Panc1 (cell line): ENCODE measurements around the gene MIR17HG. TPM values are rescaled to one million over a fixed set of nuclear protein-coding genes. Genes with fewer than 3 reads are reported as not detected.

Experiments used
- ATAC-seq: fragments of 200-7000 bp; cut with Tn5 transposase; 2 replicates; pipeline ENCODE4 v1.9.1; 2020; ENCODE audit warnings: mild to moderate bottlenecking, moderate library complexity
- BruUV-seq: library from RNA; stranded (reverse); fragments of 400-500 nt; replicated peaks from 2 replicates; lab custom pipeline; 2021; lab: Mats Ljungman, UMichigan
- CTCF ChIA-PET: fragments of 300-600 bp; sonication (Branson Sonifier 250); formaldehyde crosslinking; loops from one replicate; lab custom pipeline; 2022; ENCODE audit warnings: antibody characterized with exemption; lab: Charles Lee
- POLR2A ChIA-PET: fragments of 300-600 bp; sonication (Branson Sonifier 250); formaldehyde crosslinking; loops from one replicate; lab custom pipeline; 2022; ENCODE audit warnings: antibody characterized with exemption; lab: Charles Lee
- DNase-seq: peaks from one replicate; pipeline ENCODE4 v3.0.0-alpha.2; 2010; ENCODE audit warnings: low read depth, low spot score
- H3K27ac ChIP-seq: 2 replicates; pipeline ENCODE4 v1.5.1; 2011; ENCODE audit warnings: mild to moderate bottlenecking, low read length, inconsistent platforms
- H3K27me3 ChIP-seq: fragments of 200-500 bp; sonication (Bioruptor generic); 2 replicates; pipeline ENCODE4 v1.6.0; 2014; ENCODE audit warnings: low read length, inconsistent platforms; ENCODE audit not compliant: control insufficient read depth, insufficient read depth
- H3K36me3 ChIP-seq: fragments of 200-500 bp; sonication (Bioruptor generic); 2 replicates; pipeline ENCODE4 v1.5.1; 2014; ENCODE audit warnings: inconsistent platforms, mild to moderate bottlenecking, low read length, moderate library complexity; ENCODE audit not compliant: control insufficient read depth, insufficient read depth
- H3K4me1 ChIP-seq: 2 replicates; pipeline ENCODE4 v1.5.1; 2011; ENCODE audit warnings: inconsistent platforms, mild to moderate bottlenecking, low read length, moderate library complexity; ENCODE audit not compliant: control insufficient read depth, insufficient read depth
- H3K4me3 ChIP-seq, 2 experiments: 2 replicates each; pipeline ENCODE4 v1.5.1; 2011 to 2012; ENCODE audit warnings: low read depth in 2 of 2, low read length in 2 of 2, mild to moderate bottlenecking in 2 of 2, inconsistent platforms in 1 of 2, moderate library complexity in 1 of 2
- H3K9me3 ChIP-seq: fragments of 200-500 bp; sonication (Bioruptor generic); 2 replicates; pipeline ENCODE4 v1.5.1; 2014; ENCODE audit warnings: low read depth, mild to moderate bottlenecking, inconsistent platforms, low read length, moderate library complexity; ENCODE audit not compliant: control insufficient read depth, insufficient read depth
- CTCF ChIP-seq: fragments of 450-650 bp; IDR thresholded peaks from 2 replicates; pipeline ENCODE4 v1.5.1; 2017; ENCODE audit warnings: mild to moderate bottlenecking
- POLR2AphosphoS5 ChIP-seq: IDR thresholded peaks from 2 replicates; pipeline ENCODE4 v1.6.1; 2012; ENCODE audit warnings: mild to moderate bottlenecking, low read depth, low read length, moderate library complexity
- REST ChIP-seq, 2 experiments: IDR thresholded peaks; 2 replicates each; pipeline ENCODE4 v1.6.1; 2011 to 2012; ENCODE audit warnings: low read depth in 2 of 2, control low read depth in 1 of 2, low read length in 1 of 2, mild to moderate bottlenecking in 1 of 2, moderate library complexity in 1 of 2; ENCODE audit not compliant: insufficient read depth in 1 of 2
- SIN3A ChIP-seq: IDR thresholded peaks from 2 replicates; pipeline ENCODE4 v1.6.1; 2012; ENCODE audit warnings: low read depth, mild to moderate bottlenecking, low read length, moderate library complexity, borderline replicate concordance; ENCODE audit not compliant: insufficient read depth
- TCF7L2 ChIP-seq: IDR thresholded peaks from 2 replicates; pipeline ENCODE4 v1.6.1; 2011; ENCODE audit warnings: mild to moderate bottlenecking, low read depth, low read length, inconsistent platforms
- in situ Hi-C: cut with HindIII; loops from 2 replicates; pipeline ENCODE4 v1.10.0; 2016; ENCODE audit warnings: low sequenced_read_pairs, low pct_unique_long_range_greater_than_20kb
- intact Hi-C: fragments of 100-400 bp; cut with micrococcal nuclease; formaldehyde crosslinking; loops from one replicate; pipeline ENCODE4 v1.10.0; 2022; ENCODE audit not compliant: unreplicated experiment
- total RNA-seq: library from RNA; stranded (reverse); gene quantifications from one replicate; pipeline ENCODE4 v1.2.1, GENCODE V29; 2021; ENCODE audit not compliant: unreplicated experiment

Gene MIR17HG
- total RNA-seq, 1 experiment from 2014 or later = 3.1 TPM

GRCh38 chr13:91304741-91305140 is 42.7 kb upstream of the MIR17HG start:
- no peak for DNase-seq
- CTCF ChIA-PET = no interaction called here
- Histone ChIP-seq H3K9me3 (no peaks in the 10 kb centered on the region), H3K4me1 (no peaks in the 10 kb centered on the region), H3K36me3 (no peaks in the 10 kb centered on the region), H3K27me3 (no peaks in the 10 kb centered on the region), H3K4me3 (no peak overlapping the region), H3K27ac (no peak overlapping the region)
- no peak for TF ChIP-seq TCF7L2
- no peak for TF ChIP-seq SIN3A
- TF ChIP-seq CTCF = no peak
- no peak for TF ChIP-seq POLR2AphosphoS5
- TF ChIP-seq REST (IDR thresholded peaks at IDR 0.05; ENCODE audit: insufficient read depth in 1 of 2, low read depth in 2 of 2, low read length in 1 of 2) = no peak
- intact Hi-C loops = no loop called here
- no TSS peak for BruUV-seq
- ATAC-seq = no peak
- in situ Hi-C loops = no loop called here
- POLR2A ChIA-PET = no interaction called here

- BruUV-seq = no TSS peak
- Histone ChIP-seq H3K27ac (no peak overlapping the region), H3K4me1 (no peaks in the 10 kb centered on the region), H3K9me3 (no peaks in the 10 kb centered on the region), H3K27me3 (no peaks in the 10 kb centered on the region), H3K36me3 (no peaks in the 10 kb centered on the region), H3K4me3 (no peak overlapping the region)
- ATAC-seq (no peak), DNase-seq (no peak)
- in situ Hi-C loops = no loop called here
- POLR2A ChIA-PET = no interaction called here
- CTCF ChIA-PET = no interaction called here
- TF ChIP-seq TCF7L2 = no peak
- no peak for TF ChIP-seq SIN3A
- no peak for TF ChIP-seq CTCF
- no peak for TF ChIP-seq POLR2AphosphoS5
- TF ChIP-seq REST (IDR thresholded peaks at IDR 0.05; ENCODE audit: insufficient read depth in 1 of 2, low read depth in 2 of 2, low read length in 1 of 2) = no peak
- intact Hi-C loops = no loop called here
These were observed 41.8 kb upstream of the MIR17HG start for GRCh38 chr13:91305652-91306051.
